ENCODE data around the gene SLC35C1. TPM values are rescaled to one million over a fixed set of nuclear protein-coding genes. Genes with fewer than 3 reads are reported as not detected.

The SLC35C1 gene
- total and polyA plus RNA-seq, 2 of the 13 experiments (the other 11 are each of a cell fraction or from before 2014, with no cell fraction given): 2.9 to 7.0 TPM

DNA sequence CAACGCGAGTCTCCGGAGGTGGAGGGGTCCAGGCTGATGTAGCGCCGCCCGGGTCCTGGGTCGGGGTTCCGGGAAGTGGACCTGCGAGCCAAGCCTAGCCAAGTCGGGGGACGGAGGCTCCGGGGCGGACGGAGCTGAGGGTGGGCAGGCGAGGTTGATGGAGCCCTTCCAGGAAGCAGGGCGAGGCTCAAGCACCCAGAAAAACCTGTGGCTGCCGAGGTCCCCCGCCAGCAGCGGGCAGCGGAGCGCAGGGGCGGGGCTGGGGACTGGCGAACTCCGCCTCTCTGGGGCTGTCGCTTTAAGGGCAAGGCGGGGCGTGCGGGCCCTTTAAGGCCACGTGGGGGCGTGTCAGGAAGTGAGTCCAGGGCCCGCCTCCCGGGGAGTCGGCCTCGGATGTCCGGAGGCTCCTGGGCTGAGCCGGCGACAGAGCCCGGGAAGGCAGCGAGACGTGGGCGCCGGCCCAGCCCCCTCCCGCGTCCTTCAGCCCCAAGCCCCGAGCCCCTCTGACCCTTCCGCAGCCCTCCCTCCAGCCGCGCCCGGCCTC is at the start of gene SLC35C1 (continued):
- TF ChIP-seq ZNF292 (CRISPR knock-in tag; IDR thresholded peaks at IDR 0.05; ENCODE audit: borderline replicate concordance, low read depth): peak; percentile 21; the same call in 1 of the 2 replicates
- no peak for TF ChIP-seq ZNF160 (CRISPR knock-in tag; IDR thresholded peaks at IDR 0.05)
- no peak for TF ChIP-seq ZNF543 (CRISPR knock-in tag; IDR thresholded peaks at IDR 0.05)
- peak; percentile 57; the same call in 1 of the 2 replicates for TF ChIP-seq THAP11 (CRISPR knock-in tag; IDR thresholded peaks at IDR 0.05)
- no peak for TF ChIP-seq MTF1 (CRISPR knock-in tag; IDR thresholded peaks at IDR 0.05)
- TF ChIP-seq SP2 (CRISPR knock-in tag; IDR thresholded peaks at IDR 0.05): peak; percentile 63
- TF ChIP-seq KDM5B (CRISPR knock-in tag; IDR thresholded peaks at IDR 0.05; ENCODE audit: borderline replicate concordance): 0 out of 2 replicates have a peak, but pooled peaks have one; percentile 13
- no peak for TF ChIP-seq STAG1 (CRISPR knock-in tag; IDR thresholded peaks at IDR 0.05)
- TF ChIP-seq RBM22 (optimal IDR thresholded peaks at IDR 0.05; ENCODE audit: low read length): no peak
- 0 out of 2 replicates have a peak, but pooled peaks have one; percentile 5 for TF ChIP-seq NR2C2 (CRISPR knock-in tag; IDR thresholded peaks at IDR 0.05; ENCODE audit: borderline replicate concordance)
- peak; percentile 43; the same call in 1 of the 2 replicates for TF ChIP-seq MEIS1 (CRISPR knock-in tag; IDR thresholded peaks at IDR 0.05; ENCODE audit: borderline replicate concordance)
- TF ChIP-seq, protein P1, sequence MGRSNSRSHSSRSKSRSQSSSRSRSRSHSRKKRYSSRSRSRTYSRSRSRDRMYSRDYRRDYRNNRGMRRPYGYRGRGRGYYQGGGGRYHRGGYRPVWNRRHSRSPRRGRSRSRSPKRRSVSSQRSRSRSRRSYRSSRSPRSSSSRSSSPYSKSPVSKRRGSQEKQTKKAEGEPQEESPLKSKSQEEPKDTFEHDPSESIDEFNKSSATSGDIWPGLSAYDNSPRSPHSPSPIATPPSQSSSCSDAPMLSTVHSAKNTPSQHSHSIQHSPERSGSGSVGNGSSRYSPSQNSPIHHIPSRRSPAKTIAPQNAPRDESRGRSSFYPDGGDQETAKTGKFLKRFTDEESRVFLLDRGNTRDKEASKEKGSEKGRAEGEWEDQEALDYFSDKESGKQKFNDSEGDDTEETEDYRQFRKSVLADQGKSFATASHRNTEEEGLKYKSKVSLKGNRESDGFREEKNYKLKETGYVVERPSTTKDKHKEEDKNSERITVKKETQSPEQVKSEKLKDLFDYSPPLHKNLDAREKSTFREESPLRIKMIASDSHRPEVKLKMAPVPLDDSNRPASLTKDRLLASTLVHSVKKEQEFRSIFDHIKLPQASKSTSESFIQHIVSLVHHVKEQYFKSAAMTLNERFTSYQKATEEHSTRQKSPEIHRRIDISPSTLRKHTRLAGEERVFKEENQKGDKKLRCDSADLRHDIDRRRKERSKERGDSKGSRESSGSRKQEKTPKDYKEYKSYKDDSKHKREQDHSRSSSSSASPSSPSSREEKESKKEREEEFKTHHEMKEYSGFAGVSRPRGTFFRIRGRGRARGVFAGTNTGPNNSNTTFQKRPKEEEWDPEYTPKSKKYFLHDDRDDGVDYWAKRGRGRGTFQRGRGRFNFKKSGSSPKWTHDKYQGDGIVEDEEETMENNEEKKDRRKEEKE (IDR thresholded peaks at IDR 0.05): no peak
- peak; percentile 57; the same call in 1 of the 2 replicates for TF ChIP-seq SIN3A (IDR thresholded peaks at IDR 0.05; ENCODE audit: borderline replicate concordance, low read depth, low read length)
- peak; percentile 68 for TF ChIP-seq ZNF781 (CRISPR knock-in tag; IDR thresholded peaks at IDR 0.05; ENCODE audit: borderline replicate concordance, not compliant biosample characterization)
- TF ChIP-seq, protein P2, sequence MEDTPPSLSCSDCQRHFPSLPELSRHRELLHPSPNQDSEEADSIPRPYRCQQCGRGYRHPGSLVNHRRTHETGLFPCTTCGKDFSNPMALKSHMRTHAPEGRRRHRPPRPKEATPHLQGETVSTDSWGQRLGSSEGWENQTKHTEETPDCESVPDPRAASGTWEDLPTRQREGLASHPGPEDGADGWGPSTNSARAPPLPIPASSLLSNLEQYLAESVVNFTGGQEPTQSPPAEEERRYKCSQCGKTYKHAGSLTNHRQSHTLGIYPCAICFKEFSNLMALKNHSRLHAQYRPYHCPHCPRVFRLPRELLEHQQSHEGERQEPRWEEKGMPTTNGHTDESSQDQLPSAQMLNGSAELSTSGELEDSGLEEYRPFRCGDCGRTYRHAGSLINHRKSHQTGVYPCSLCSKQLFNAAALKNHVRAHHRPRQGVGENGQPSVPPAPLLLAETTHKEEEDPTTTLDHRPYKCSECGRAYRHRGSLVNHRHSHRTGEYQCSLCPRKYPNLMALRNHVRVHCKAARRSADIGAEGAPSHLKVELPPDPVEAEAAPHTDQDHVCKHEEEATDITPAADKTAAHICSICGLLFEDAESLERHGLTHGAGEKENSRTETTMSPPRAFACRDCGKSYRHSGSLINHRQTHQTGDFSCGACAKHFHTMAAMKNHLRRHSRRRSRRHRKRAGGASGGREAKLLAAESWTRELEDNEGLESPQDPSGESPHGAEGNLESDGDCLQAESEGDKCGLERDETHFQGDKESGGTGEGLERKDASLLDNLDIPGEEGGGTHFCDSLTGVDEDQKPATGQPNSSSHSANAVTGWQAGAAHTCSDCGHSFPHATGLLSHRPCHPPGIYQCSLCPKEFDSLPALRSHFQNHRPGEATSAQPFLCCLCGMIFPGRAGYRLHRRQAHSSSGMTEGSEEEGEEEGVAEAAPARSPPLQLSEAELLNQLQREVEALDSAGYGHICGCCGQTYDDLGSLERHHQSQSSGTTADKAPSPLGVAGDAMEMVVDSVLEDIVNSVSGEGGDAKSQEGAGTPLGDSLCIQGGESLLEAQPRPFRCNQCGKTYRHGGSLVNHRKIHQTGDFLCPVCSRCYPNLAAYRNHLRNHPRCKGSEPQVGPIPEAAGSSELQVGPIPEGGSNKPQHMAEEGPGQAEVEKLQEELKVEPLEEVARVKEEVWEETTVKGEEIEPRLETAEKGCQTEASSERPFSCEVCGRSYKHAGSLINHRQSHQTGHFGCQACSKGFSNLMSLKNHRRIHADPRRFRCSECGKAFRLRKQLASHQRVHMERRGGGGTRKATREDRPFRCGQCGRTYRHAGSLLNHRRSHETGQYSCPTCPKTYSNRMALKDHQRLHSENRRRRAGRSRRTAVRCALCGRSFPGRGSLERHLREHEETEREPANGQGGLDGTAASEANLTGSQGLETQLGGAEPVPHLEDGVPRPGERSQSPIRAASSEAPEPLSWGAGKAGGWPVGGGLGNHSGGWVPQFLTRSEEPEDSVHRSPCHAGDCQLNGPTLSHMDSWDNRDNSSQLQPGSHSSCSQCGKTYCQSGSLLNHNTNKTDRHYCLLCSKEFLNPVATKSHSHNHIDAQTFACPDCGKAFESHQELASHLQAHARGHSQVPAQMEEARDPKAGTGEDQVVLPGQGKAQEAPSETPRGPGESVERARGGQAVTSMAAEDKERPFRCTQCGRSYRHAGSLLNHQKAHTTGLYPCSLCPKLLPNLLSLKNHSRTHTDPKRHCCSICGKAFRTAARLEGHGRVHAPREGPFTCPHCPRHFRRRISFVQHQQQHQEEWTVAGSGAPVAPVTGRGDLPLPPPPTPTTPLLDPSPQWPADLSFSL (CRISPR knock-in tag; IDR thresholded peaks at IDR 0.05): no peak
- no peak for TF ChIP-seq TARDBP (CRISPR knock-in tag; IDR thresholded peaks at IDR 0.05)
- peak; percentile 89 for TF ChIP-seq GABPB1 (CRISPR knock-in tag; IDR thresholded peaks at IDR 0.05)
- TF ChIP-seq, protein P3, sequence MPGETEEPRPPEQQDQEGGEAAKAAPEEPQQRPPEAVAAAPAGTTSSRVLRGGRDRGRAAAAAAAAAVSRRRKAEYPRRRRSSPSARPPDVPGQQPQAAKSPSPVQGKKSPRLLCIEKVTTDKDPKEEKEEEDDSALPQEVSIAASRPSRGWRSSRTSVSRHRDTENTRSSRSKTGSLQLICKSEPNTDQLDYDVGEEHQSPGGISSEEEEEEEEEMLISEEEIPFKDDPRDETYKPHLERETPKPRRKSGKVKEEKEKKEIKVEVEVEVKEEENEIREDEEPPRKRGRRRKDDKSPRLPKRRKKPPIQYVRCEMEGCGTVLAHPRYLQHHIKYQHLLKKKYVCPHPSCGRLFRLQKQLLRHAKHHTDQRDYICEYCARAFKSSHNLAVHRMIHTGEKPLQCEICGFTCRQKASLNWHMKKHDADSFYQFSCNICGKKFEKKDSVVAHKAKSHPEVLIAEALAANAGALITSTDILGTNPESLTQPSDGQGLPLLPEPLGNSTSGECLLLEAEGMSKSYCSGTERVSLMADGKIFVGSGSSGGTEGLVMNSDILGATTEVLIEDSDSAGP (CRISPR knock-in tag; IDR thresholded peaks at IDR 0.05; ENCODE audit: borderline replicate concordance): peak; percentile 100
- TF ChIP-seq CC2D1A (CRISPR knock-in tag; IDR thresholded peaks at IDR 0.05): no peak

Measured in HepG2 (cell line).